Measurements from ENCODE around the gene MAEL.

- TF ChIP-seq, protein P1, sequence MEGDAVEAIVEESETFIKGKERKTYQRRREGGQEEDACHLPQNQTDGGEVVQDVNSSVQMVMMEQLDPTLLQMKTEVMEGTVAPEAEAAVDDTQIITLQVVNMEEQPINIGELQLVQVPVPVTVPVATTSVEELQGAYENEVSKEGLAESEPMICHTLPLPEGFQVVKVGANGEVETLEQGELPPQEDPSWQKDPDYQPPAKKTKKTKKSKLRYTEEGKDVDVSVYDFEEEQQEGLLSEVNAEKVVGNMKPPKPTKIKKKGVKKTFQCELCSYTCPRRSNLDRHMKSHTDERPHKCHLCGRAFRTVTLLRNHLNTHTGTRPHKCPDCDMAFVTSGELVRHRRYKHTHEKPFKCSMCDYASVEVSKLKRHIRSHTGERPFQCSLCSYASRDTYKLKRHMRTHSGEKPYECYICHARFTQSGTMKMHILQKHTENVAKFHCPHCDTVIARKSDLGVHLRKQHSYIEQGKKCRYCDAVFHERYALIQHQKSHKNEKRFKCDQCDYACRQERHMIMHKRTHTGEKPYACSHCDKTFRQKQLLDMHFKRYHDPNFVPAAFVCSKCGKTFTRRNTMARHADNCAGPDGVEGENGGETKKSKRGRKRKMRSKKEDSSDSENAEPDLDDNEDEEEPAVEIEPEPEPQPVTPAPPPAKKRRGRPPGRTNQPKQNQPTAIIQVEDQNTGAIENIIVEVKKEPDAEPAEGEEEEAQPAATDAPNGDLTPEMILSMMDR (IDR thresholded peaks at IDR 0.05), result no peak
- no peak for TF ChIP-seq ZFX (IDR thresholded peaks at IDR 0.05; ENCODE audit: borderline replicate concordance)
These were observed 13.3 kb downstream of the MAEL start for GRCh38 chr1:167002354-167002753.
